ENCODE data around the gene EGF. TPM values are rescaled to one million over a fixed set of nuclear protein-coding genes. Genes with fewer than 3 reads are reported as not detected.
"Not testable (repeated sequence)": the region's sequence is repeated elsewhere in the genome, so short reads cannot be mapped to it uniquely, and the experiment has no call there.

The EGF gene
- total and polyA plus RNA-seq, 3 donors from 2014 or later, result 0.79 to 1.3 (median 0.87) TPM

DNA sequence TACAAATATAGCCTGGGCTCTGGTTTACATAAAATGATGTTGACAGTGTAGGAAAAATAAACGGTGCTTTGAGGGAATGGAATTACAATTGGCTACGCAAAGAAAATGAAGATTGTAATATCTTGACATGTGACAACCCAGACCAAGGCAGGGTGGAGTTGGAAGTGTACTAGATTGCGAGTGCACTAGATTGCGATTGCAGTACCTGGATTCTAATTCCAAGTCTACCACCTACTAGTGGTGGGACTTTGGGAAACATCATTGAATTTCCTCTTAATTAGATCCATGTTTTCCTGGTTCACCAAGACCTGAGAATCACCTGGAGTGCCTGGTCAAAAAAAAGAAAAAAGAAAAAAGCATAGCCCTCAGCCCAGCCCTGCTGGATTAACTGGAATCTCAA is 18.6 kb downstream of the EGF start:
- H3K4me1 ChIP-seq, result no peaks in the 10 kb centered on the region
- H3K27me3 ChIP-seq, result no peaks in the 10 kb centered on the region
- DNase-seq, result no peak
- no peaks in the 10 kb centered on the region for H3K36me3 ChIP-seq (ENCODE audit: low read depth, missing control alignments)
- H3K27ac ChIP-seq, result no peak overlapping the region
- 89 to 94% methylated on average over 4 of the region's 4 CpGs for WGBS, 2 donors
- intact Hi-C loops (cut with DNase I; ENCODE audit: low total_unique reads), result no loop called here
- no peak for TF ChIP-seq POLR2A (IDR thresholded peaks at IDR 0.05)
- TF ChIP-seq, protein P1, sequence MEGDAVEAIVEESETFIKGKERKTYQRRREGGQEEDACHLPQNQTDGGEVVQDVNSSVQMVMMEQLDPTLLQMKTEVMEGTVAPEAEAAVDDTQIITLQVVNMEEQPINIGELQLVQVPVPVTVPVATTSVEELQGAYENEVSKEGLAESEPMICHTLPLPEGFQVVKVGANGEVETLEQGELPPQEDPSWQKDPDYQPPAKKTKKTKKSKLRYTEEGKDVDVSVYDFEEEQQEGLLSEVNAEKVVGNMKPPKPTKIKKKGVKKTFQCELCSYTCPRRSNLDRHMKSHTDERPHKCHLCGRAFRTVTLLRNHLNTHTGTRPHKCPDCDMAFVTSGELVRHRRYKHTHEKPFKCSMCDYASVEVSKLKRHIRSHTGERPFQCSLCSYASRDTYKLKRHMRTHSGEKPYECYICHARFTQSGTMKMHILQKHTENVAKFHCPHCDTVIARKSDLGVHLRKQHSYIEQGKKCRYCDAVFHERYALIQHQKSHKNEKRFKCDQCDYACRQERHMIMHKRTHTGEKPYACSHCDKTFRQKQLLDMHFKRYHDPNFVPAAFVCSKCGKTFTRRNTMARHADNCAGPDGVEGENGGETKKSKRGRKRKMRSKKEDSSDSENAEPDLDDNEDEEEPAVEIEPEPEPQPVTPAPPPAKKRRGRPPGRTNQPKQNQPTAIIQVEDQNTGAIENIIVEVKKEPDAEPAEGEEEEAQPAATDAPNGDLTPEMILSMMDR (IDR thresholded peaks at IDR 0.05), result no peak
- H3K4me3 ChIP-seq, result no peak overlapping the region
- H3K9me3 ChIP-seq, result no peaks in the 10 kb centered on the region

DNA sequence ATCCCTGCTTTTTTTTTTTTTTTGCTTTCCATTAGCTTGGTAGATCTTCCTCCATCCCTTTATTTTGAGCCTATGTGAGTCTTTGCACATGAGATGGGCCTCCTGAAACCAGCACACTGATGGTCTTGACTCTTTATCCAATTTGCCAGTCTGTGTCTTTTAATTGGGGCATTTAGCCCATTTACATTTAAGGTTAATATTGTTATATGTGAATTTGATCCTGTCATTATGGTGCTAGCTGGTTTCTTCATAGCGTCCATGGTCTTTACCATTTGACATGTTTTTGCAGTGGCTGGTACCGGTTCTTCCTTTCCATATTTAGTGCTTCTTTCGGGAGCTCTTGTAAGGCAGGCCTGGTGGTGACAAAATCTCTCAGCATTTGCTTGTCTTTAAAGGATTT is 24.7 kb downstream of the EGF start:
- H3K4me1 ChIP-seq; H3K9me3 ChIP-seq; H3K27ac ChIP-seq; H3K4me3 ChIP-seq; DNase-seq; intact Hi-C loops (cut with DNase I; ENCODE audit: low total_unique reads); H3K36me3 ChIP-seq (ENCODE audit: low read depth, missing control alignments); H3K27me3 ChIP-seq: not testable (repeated sequence)
- WGBS, 2 donors, result 91 to 99% methylated on average over 3 of the region's 3 CpGs

DNA sequence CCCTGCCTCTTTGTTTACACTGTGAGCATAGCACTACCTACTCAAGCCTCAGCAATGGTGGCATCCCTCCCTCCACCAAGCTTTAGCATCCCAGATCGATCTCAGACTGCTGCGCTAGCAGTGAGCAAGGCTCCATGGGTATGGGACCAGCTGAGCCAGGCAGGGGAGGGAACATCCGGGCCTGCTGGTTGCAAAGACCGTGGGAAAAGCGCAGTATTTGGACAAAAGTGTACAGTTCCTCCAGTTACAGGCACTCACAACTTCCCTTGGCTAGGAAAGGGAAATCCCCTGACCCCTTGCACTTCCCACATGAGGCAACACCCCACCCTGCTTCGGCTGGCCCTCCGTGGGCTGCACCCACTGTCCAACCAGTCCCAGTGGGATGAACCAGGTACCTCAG is 26.5 kb downstream of the EGF start:
- H3K4me1 ChIP-seq, result no peaks in the 10 kb centered on the region
- intact Hi-C loops (cut with DNase I; ENCODE audit: low total_unique reads), result no loop called here
- no peak for TF ChIP-seq POLR2A (IDR thresholded peaks at IDR 0.05)
- TF ChIP-seq, protein P1 (IDR thresholded peaks at IDR 0.05), result no peak
- no peak overlapping the region for H3K4me3 ChIP-seq
- 85 to 87% methylated on average over 5 to 7 of the region's 7 CpGs for WGBS, 2 donors
- no peaks in the 10 kb centered on the region for H3K27me3 ChIP-seq
- H3K36me3 ChIP-seq (ENCODE audit: low read depth, missing control alignments), result no peaks in the 10 kb centered on the region
- no peak overlapping the region for H3K27ac ChIP-seq
- H3K9me3 ChIP-seq, result no peaks in the 10 kb centered on the region
- DNase-seq, result no peak

DNA sequence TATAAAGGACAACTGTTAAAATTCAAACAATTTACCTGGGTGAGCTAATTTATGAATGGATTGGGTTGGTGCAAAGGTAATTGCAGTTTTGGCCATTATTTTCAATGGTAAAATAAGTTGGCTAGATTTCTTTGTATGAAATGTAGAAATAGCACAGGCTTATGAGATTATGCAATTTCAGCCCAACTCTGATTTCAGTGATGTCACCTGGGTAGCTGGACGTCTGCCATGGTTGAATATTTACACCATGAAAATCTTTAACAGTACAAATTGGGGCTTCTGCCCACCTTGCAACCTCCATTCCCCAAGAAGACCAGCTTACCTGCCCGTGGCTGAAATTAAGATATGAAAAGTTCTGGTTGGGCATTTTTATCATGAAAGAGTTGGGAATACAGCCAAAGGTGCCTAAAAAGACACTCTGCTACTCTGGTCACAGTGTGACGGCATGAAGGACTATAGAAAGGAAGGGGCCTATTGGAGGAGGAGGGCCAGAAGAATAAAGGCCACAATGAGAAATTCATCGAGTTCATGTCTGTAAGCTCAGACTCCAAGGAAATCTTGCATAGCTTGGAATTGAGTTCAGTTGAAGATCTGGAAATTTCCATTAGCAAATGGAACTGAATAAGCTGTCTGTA is 29.7 kb downstream of the EGF start:
- no peak for DNase-seq
- no peaks in the 10 kb centered on the region for H3K27me3 ChIP-seq
- TF ChIP-seq, protein P1 (IDR thresholded peaks at IDR 0.05), result no peak
- no peak for TF ChIP-seq POLR2A (IDR thresholded peaks at IDR 0.05)
- H3K9me3 ChIP-seq, result no peaks in the 10 kb centered on the region
- no peaks in the 10 kb centered on the region for H3K4me1 ChIP-seq
- intact Hi-C loops (cut with DNase I; ENCODE audit: low total_unique reads), result no loop called here
- no peak overlapping the region for H3K27ac ChIP-seq
- 73 to 81% methylated on average over 4 of the region's 4 CpGs for WGBS, 2 donors
- no peak overlapping the region for H3K4me3 ChIP-seq
- no peaks in the 10 kb centered on the region for H3K36me3 ChIP-seq (ENCODE audit: low read depth, missing control alignments)

DNA sequence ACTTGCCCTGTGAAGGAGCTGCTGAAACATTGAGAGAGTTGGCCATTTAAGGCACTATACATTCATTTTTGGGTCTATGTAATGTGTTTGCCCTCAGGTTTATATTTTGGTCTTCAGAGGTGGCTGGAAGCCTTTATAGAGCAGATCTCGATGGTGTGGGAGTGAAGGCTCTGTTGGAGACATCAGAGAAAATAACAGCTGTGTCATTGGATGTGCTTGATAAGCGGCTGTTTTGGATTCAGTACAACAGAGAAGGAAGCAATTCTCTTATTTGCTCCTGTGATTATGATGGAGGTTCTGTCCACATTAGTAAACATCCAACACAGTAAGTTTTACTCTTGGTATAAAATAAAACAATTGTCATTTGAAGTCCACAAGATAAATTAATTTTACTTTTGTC is 31.1 kb downstream of the EGF start:
- no peaks in the 10 kb centered on the region for H3K36me3 ChIP-seq (ENCODE audit: low read depth, missing control alignments)
- no peak for TF ChIP-seq POLR2A (IDR thresholded peaks at IDR 0.05)
- TF ChIP-seq, protein P1 (IDR thresholded peaks at IDR 0.05), result no peak
- H3K4me3 ChIP-seq, result no peak overlapping the region
- no peak overlapping the region for H3K27ac ChIP-seq
- no peak for DNase-seq
- no peaks in the 10 kb centered on the region for H3K9me3 ChIP-seq
- 42 to 51% methylated on average over 2 of the region's 2 CpGs for WGBS, 2 donors
- no peaks in the 10 kb centered on the region for H3K4me1 ChIP-seq
- no peaks in the 10 kb centered on the region for H3K27me3 ChIP-seq
- intact Hi-C loops (cut with DNase I; ENCODE audit: low total_unique reads), result no loop called here

Measured in testis (tissue), 3 donors.